Uterus (tissue), 2 donors: ENCODE measurements around the gene ZNF423.

Experiments used
- CTCF ChIP-seq, 4 experiments: fragments of 200-600 bp in 2 of 4; fragments of 450-650 bp in 2 of 4; sonication (generic) in 2 of 4; IDR thresholded peaks; one replicate each; pipeline ENCODE4 v1.5.1; 2016 to 2019; ENCODE audit warnings: antibody characterized with exemption in 4 of 4, mild to moderate bottlenecking in 2 of 4, moderate library complexity in 1 of 4
- POLR2A ChIP-seq, 2 donors: fragments of 450-650 bp; IDR thresholded peaks; one replicate each; pipeline ENCODE4 v1.6.1; 2016; ENCODE audit warnings: antibody characterized with exemption in 2 of 2, mild to moderate bottlenecking in 1 of 2, moderate library complexity in 1 of 2

GRCh38 chr16:49886554-49887094, 30.7 kb upstream of the ZNF423 start:
- TF ChIP-seq POLR2A (IDR thresholded peaks at IDR 0.05), result no peak
- TF ChIP-seq CTCF (IDR thresholded peaks at IDR 0.05), result no peak
